ENCODE data around the gene TEKT3.

The TEKT3 gene

GRCh38 chr17:15291674-15292361 is 49.6 kb downstream of the TEKT3 start:
- DNase-seq (ENCODE audit: low read depth in 3 of 3): no peak

GRCh38 chr17:15290605-15291004 is 50.8 kb downstream of the TEKT3 start:
- DNase-seq (ENCODE audit: low read depth in 3 of 3): no peak

- DNase-seq (ENCODE audit: low read depth in 3 of 3): no peak
Measured at GRCh38 chr17:15289285-15290183, 51.9 kb downstream of the TEKT3 start.

- DNase-seq (ENCODE audit: low read depth in 3 of 3): no peak
Measured at GRCh38 chr17:15288859-15289258, 52.5 kb downstream of the TEKT3 start.

- DNase-seq (ENCODE audit: low read depth in 3 of 3): no peak
Measured at GRCh38 chr17:15287538-15288267, 53.7 kb downstream of the TEKT3 start.

GRCh38 chr17:15285466-15285865 is 55.9 kb downstream of the TEKT3 start:
- no peak for DNase-seq (ENCODE audit: low read depth in 3 of 3)

- no peak for DNase-seq (ENCODE audit: low read depth in 3 of 3)
Measured at GRCh38 chr17:15284537-15284936, 56.9 kb downstream of the TEKT3 start.

- DNase-seq (ENCODE audit: low read depth in 3 of 3): no peak
Measured at GRCh38 chr17:15284107-15284506, 57.3 kb downstream of the TEKT3 start.

- no peak for DNase-seq (ENCODE audit: low read depth in 3 of 3)
Measured at GRCh38 chr17:15281909-15282308, 59.5 kb downstream of the TEKT3 start.

GRCh38 chr17:15278924-15279477 is 62.4 kb downstream of the TEKT3 start:
- no peak for DNase-seq (ENCODE audit: low read depth in 3 of 3)

- no peak for DNase-seq (ENCODE audit: low read depth in 3 of 3)
Measured at GRCh38 chr17:15278380-15278779, 63.0 kb downstream of the TEKT3 start.

GRCh38 chr17:15274017-15274416 is 67.4 kb downstream of the TEKT3 start:
- DNase-seq (ENCODE audit: low read depth in 3 of 3): no peak

- no peak for DNase-seq (ENCODE audit: low read depth in 3 of 3)
Measured at GRCh38 chr17:15273141-15273793, 68.1 kb downstream of the TEKT3 start.

- no peak for DNase-seq (ENCODE audit: low read depth in 3 of 3)
Measured at GRCh38 chr17:15271741-15272140, 69.7 kb downstream of the TEKT3 start.

- DNase-seq (ENCODE audit: low read depth in 3 of 3): no peak
Measured at GRCh38 chr17:15270628-15271381, 70.6 kb downstream of the TEKT3 start.

GRCh38 chr17:15269780-15270089 is 71.7 kb downstream of the TEKT3 start:
- no peak for DNase-seq (ENCODE audit: low read depth in 3 of 3)

GRCh38 chr17:15269087-15269779 is 72.2 kb downstream of the TEKT3 start:
- DNase-seq (ENCODE audit: low read depth in 3 of 3): no peak

GRCh38 chr17:15268461-15268860 is 72.9 kb downstream of the TEKT3 start:
- no peak for DNase-seq (ENCODE audit: low read depth in 3 of 3)

GRCh38 chr17:15267996-15268395 is 73.4 kb downstream of the TEKT3 start:
- DNase-seq (ENCODE audit: low read depth in 3 of 3): no peak

GRCh38 chr17:15266325-15267125 is 74.9 kb downstream of the TEKT3 start:
- no peak for DNase-seq (ENCODE audit: low read depth in 3 of 3)

Measured in stimulated activated CD4-positive, alpha-beta T cell treated with anti-CD3 and anti-CD28 coated beads, TNF-alpha, amount 100 ng/mL, for 48 hours (primary cell).